Cerebellar nuclear complex (tissue), 1 donor: ENCODE results near the gene CISD2.
"Not testable (repeated sequence)": the region's sequence is repeated elsewhere in the genome, so short reads cannot be mapped to it uniquely, and the experiment has no call there.

Experiments used
- DNase-seq, 2 experiments: peaks; one replicate each; lab custom pipeline; 2025; lab: John Stamatoyannopoulos, UW

CISD2 gene, protein sequence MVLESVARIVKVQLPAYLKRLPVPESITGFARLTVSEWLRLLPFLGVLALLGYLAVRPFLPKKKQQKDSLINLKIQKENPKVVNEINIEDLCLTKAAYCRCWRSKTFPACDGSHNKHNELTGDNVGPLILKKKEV

GRCh38 chr4:102868781-102869568 lies at the start of gene CISD2:
TSS of gene CISD2 (plus strand) at chr4:102868992. CDS start at chr4:102869085, 93 bp downstream.
- peak; percentile 76 to 94 for DNase-seq

DNA sequence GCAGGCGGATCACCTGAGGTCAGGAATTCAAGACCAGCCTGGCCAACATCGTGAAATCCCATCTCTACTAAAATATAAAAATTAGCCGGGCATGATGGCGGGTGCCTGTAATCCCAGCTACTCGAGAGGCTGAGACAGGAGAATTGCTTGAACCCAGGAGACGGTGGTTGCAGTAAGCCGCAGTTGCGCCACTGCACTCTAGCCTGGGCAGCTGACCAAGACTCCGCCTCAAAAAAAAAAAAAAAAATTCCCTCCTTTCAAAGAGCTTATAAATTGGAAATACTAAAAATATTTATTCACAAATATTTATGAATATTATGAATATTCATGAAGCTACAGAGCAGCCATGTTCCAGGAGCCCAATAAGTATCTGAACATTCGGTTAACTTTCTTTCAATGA lies 49.7 kb upstream of the CISD2 start:
- not testable (repeated sequence) for DNase-seq

- no peak for DNase-seq
Measured at GRCh38 chr4:102819588-102820365, 49.0 kb upstream of the CISD2 start.

DNA sequence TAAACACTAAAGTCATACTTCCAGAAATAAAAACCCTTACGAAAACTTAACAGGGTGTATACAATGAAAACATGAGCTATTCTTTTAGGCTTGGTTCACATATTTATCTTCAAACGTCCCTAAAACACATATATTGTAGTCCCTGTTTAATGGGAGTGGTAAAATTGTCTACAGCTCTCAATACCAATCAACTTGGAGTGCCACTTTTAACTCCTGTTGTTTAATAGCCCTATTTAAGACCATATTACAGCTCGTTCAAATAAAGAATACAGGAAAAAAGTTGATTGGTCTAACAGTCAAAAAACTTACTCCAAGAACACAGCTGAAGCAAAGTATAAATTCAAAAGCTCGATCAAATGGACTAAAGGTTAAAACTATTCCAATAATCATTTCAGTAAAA lies 45.3 kb upstream of the CISD2 start:
- DNase-seq, result no peak

GRCh38 chr4:102823897-102824296 lies 44.9 kb upstream of the CISD2 start:
- no peak for DNase-seq

DNA sequence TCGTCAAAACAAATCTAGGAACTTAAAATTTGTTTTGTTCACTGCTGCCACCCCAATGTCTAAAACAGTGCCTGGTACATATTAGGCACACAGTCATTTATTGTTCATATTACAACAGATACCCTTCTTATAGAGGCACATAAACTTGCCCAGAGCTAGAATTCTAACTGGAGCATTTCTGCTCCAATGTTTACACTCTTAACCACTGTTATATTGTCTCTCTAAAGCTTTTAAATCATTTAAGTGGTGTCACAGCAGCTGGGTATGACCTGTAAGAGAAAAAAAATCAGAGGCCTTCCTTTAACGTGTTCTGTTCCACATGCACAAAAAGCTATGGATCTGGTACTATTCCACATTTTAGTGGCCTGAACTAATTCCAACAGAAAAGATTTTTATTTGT lies 44.4 kb upstream of the CISD2 start:
- no peak for DNase-seq

DNA sequence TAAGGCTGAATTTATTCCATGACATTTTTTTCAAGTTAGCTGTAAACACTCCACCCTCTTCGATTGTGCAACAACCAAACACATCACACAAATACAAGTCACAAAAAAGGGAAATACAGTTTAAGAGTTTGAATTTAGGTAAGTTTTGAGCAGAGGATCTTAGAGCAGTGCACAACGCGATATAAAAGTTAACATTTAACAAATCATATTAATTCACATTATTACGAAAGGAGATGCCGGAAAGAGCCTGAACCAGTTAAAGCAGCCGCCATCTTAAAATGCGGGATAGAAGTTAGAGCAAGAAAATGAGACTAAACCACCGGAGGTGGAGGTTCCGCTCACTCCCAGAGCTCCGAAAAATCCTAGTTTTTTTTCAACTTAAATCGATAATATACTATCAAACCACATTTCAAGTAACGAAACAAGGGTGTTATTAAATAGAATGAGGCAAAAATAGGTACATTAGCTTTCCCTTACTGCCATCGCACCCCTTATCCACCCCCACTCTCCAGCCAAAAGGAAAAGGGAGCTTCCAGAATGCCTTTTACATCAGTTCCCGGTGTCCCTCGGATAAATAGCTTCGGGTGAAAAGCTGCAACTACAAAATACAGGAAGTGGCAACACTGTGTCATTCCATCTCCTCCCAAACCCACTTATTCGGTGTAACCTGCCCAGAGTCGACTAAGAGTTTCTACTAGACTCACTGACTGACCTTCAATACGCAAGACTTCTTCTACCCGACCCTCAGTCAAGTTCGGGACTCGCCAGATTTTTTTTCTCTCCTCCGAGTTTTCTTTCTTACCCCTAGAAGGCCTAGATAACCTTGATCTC lies 43.3 kb upstream of the CISD2 start:
- no peak for DNase-seq

GRCh38 chr4:102826105-102826889 lies 42.5 kb upstream of the CISD2 start:
- no peak for DNase-seq

DNA sequence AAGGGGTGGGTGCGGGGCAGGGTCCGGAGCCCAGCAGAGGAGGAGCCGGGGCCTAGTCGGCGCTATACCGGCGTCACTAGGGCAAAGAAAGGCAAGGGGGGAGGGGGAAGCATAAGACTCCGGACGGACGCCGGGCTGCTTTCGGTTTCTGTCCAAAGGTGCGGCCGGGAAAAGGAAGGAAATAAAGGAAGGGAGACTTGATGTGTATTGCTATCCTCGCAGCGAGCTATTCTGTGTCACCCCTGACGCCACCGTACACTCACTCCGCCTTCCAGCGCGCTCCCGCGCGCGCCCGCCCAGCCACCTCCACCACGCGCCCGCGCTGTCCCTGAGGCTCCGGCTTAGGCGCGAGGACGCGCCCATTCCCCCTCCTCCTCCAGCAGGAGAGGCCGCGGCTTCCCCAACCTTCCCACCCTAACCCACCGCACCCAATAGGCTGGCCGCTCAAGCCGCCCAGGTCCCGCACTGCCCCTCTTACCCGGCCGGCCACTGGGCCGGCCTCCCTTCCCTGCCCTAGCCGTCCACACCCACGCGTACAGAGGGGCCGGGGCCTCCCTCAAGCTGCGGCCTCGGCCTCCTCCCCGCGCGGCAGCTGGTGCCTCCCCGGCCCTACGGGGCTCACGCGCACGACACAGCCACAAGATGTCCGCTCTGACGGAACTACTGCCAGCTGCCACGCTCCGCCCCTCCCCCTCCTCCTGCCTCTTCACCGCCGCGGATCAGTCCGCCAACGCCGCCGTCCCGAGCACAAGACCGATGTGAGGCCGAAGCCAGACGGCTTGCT lies 41.7 kb upstream of the CISD2 start, which contains the start of gene UBE2D3:
TSS of gene UBE2D3 (minus strand) at position 662 of the 784 bp plus-strand sequence. CDS start 1,043 bp downstream, outside the sequence.
- DNase-seq, result peak; percentile 30 to 78

DNA sequence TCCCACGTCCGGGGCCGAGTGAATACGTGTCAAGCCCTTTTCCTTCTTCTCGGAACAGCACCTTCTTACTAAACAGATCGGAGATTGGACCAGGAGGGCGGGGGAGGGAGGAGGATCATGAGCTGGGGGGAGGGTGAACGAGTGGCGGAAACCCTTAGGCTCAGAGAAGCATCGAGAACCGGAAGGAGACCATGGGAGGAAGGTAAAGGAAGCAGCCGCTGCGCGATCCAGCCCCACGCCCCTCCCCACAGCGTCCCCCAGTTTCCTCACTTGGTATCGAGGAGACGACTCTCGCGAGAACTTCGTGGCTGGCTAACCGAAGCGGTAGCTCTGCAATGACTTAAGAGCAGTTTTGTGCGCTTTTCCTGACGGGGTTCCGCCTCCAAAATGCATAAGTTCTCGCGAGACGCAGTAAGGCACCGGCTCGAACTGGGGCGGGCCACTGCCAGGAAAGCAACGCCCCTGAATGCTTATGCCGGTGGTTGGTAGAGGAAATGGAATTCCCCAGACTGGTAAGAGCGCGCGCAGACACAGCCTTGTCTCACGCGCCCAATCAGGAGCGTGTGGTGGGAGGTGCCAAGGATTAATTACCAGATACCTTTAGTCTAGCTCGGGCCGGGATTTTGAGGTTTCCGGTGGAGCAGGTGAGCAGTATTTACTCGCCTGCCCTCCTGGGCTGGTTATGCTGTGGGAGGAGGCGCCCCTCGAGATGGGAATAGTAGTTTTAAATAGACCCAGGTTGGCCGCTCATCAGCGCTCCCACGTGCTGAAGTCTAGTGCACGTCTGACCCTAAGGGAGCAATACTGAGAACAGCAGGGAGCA lies 40.9 kb upstream of the CISD2 start:
- DNase-seq, result peak; percentile 93

- DNase-seq, result no peak
Measured at GRCh38 chr4:102828497-102828808, 40.3 kb upstream of the CISD2 start.

GRCh38 chr4:102829803-102830202 lies 39.0 kb upstream of the CISD2 start:
- no peak for DNase-seq

GRCh38 chr4:102832105-102832504 lies 36.7 kb upstream of the CISD2 start:
- DNase-seq, result no peak

GRCh38 chr4:102832667-102833066 lies 36.1 kb upstream of the CISD2 start:
- DNase-seq, result no peak

- no peak for DNase-seq
Measured at GRCh38 chr4:102836596-102836995, 32.2 kb upstream of the CISD2 start.

DNA sequence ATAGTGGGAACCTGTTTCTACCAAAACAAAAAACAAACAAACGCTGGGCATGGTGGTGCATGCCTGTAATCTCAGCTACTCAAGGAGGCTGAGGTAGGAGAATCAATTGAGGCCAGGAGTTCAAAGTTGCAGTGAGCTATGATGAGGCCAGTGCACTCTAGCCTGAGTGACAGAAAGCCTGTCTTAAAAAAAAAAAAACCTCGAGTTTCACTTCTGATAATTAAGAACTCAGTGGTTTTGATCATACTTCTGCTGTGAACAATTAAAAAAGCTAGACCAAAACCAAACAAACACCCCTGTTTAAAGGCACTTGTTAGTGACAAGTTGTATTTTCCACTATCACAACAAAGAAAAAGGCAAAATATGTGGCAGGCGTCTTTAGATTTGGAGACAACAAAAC lies 26.4 kb upstream of the CISD2 start:
- DNase-seq, result no peak

DNA sequence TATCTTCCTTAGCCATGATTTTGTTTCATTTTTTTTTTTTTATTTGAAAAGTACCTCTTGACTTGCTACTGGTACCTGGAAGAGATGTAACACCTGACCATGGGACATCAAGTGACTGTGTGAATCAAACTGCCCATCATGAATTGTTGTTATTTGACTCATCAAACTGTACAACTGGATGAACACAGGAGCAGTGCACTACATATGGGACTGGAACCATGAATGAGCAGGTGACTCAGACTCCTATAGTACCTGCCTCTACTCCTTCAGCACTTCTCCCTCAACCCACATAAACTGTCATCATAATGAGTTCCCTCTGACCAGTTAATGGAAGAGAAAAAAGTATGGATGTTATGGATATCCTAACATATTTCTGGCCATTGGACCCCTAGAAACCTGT lies 25.5 kb upstream of the CISD2 start:
- no peak for DNase-seq

DNA sequence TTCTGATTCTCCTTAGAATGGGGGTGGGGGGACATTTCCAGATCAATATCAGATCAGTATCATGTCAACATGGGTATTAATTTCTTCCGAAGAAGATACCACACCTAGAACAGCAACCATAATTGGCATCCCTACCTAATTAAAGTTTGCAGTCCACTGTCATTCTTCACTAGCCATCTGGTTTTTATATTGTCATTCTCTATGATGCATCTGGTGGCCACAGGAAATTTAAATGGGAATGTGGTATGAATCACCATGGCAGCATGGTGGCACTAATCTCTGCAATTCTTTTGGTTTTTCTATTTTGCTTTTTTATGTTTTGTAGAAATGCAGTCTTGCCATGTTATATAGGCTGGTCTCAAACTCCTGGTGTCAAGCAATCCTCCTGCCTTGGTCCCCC lies 24.9 kb upstream of the CISD2 start:
- DNase-seq, result no peak

GRCh38 chr4:102847687-102848086 lies 21.1 kb upstream of the CISD2 start:
- DNase-seq, result no peak
